ENCODE data around the gene HDAC9.

Gene HDAC9

DNA sequence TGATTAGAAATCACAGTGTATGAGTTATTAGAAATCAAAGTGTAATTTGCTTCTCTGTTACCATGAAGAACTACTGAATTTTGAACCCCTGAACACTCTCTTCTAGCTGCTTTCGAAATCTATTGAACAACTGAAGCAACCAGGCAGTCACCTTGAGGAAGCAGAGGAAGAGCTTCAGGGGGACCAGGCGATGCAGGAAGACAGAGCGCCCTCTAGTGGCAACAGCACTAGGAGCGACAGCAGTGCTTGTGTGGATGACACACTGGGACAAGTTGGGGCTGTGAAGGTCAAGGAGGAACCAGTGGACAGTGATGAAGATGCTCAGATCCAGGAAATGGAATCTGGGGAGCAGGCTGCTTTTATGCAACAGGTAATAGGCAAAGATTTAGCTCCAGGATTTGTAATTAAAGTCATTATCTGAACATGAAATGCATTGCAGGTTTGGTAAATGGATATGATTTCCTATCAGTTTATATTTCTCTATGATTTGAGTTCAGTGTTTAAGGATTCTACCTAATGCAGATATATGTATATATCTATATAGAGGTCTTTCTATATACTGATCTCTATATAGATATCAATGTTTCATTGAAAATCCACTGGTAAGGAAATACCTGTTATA, 170.7 kb downstream of the HDAC9 start:
- DNase-seq (ENCODE audit: low read depth): no peak

DNA sequence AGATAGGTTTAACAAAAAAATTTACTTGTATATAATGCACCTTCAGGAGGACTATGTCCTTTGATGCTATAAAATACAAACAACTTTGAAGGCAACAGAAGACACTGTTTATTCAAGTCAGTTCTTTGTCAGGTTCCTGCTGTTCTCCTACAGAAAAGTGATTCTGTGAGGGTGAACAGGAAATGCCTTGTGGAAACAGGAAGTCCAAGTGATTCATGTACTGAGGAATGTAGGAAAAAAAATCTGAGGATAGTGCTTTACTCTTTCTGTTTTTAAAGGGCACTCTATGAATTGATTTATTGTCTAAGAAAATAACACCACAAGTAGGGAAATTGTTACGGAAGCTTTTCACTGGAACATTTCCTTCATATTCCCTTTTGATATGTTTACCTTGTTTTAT, 171.9 kb downstream of the HDAC9 start:
- DNase-seq (ENCODE audit: low read depth): peak; percentile 29

DNA sequence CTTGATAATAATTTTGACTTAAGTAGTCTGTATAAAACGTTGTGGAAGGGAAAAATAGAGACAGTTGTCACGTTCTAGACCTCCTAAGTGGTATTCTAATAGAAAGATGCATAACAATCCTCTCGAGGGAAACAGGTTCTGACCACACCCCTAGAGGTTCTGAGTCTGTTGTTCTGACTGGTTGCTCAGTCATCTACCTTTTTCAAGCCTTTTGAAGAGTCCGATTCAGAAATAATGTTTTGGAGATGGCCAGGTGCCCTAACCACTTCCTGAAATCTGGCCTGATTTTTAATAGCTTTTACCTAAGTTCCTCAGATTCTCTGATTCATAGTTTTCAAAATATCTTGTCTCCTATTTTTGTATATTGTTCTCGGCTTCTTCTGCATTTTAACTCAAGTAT, 175.6 kb downstream of the HDAC9 start:
- no peak for DNase-seq (ENCODE audit: low read depth)

DNA sequence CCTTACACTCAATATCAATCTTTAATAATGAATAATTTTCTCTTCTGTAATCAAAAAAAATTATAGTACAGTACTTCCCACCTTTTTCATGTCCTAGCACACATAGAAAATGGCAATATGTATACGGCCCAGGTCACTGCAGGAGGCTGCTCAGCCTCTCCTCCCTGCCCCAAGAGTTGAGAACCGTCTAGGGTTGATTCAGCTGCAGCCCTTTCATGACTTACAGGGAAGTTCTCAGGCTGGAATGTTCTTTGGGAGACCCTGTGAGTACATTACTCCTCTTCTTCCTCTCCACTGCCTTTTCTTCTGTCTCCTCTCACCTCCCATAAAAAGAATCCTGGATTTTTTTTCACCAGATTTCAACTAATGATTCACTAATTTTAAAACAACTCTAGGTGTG, 180.0 kb downstream of the HDAC9 start:
- DNase-seq (ENCODE audit: low read depth): no peak

DNA sequence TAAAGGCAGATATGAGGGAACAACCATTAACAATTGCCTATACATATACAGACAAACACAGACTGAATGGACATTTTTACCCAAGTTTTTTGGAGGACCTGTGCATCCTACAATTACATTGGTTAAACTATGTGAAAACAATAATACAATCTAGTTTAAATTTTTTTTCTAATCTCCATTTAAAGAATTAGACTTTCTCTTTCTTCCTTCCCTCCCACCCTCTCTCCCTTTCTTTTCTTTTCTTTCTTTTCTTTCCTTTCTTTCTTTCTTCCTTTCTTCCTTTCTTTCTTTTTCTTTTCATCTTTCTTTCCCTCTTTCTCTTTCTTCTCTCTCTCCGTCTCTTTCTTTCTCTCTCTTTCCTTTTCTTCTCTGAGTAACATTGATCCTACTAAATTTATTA, 183.7 kb downstream of the HDAC9 start:
- no peak for DNase-seq (ENCODE audit: low read depth)

DNA sequence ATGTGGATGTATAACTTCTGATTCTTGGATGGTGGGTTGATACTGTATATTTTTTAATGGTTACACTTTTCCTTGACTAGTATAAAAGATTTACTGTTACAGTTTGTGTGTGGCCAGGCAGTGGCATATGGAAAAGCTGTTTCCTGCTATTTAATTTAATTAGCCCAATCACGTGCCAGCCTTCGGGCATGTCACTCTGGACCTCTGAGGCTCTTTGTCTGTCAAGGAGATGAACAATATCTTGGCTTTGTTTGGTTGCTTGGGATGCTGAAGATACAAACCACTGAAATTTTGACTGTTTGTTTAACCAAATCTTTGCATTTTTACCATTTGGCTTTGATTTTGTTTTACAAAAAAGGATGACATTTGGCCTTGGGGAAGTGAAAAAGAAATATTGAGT, 185.0 kb downstream of the HDAC9 start:
- no peak for DNase-seq (ENCODE audit: low read depth)

DNA sequence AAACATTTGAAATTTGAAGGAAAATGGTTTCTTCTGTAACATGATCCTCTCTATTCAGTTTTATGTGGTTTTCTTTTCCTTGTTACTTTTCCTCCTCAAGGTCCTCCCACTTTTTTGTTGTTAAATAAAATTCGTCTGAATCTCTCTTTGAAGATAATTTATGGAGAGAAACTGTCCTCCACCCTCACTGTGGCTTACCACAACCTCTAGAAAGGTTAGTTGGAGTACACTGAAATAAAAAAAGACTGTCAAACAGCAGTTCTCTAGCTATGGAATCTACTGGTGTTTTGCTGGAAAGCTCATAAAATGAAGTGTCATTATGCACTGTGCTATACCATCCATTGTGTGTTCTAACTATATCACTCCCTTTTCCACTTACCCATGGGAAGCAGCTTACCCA, 189.4 kb downstream of the HDAC9 start:
- DNase-seq (ENCODE audit: low read depth): no peak

DNA sequence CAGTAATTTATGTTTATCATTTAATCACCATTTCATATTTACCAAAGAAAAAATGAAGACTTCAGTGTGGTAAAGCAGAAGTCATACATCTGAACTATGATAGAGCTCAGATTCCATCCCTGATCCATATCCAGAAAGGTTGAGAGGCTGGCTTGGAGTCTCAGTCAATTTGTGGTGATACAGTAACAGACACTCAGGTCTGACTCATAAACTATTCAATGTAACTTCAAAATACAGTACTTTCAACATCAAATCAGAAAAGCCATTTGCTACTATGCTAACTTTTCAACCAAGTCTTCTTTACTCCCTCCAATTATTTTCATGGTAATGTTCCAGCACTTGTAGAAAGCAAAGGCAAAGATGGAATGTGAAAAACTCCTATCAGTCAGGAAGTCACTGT, 190.4 kb downstream of the HDAC9 start:
- no peak for DNase-seq (ENCODE audit: low read depth)

DNA sequence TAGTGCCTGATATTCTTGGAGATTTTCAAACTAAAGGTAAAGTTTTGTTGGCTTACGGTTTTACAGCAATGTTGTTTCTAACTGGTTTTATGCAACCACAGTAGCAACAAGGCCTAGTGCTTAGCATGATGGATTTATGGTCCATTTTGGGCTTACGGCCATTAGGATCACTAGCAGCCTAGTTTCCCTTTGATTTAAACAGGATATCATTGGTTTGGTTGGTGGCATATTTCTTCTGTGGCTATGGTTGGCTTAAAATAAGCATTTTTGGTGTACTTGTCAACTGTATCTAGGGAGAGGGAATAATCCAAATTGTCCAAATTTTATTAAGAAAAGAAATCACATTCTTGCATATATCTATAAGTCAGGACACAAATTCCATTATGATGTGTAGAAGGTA, 194.0 kb downstream of the HDAC9 start:
- peak; percentile 68 for DNase-seq (ENCODE audit: low read depth)

DNA sequence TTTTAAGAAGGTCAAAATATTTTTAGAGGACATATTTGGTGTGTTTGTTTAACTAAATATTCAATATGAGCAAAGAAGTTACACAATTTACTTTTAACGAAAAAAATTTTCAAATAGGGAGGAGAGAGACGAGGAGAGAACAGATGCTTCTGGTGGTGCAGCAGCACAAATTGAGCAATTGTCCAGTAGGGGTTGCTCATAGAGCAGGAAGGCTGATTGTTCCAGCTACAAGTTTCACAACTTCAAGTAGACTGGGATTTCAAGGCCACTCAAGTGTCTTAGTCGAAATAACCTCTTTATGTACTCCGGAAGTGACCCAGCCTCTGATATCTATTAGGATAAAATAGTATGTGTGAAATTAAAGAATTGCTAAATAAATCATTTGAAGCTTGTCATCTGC, 197.9 kb downstream of the HDAC9 start:
- peak; percentile 72 for DNase-seq (ENCODE audit: low read depth)

DNA sequence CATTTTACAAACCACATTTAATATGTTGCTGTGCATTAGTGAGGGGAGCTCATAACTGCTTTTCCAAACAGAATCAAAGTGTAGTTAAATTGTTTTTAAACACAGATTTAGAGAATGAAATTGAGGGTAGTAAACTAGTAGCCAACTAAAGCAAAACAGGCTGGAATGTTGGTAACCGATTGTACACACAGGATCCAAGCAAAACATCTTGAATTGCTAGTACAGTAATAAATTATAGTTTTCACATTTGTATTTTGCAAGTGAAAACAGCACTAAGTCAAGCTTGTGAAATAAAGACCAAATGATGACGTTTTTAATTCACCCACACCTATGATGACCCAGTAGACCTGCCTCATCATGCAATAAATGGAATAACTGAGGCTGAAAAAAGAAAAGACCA, 198.3 kb downstream of the HDAC9 start:
- DNase-seq (ENCODE audit: low read depth): peak; percentile 21

DNA sequence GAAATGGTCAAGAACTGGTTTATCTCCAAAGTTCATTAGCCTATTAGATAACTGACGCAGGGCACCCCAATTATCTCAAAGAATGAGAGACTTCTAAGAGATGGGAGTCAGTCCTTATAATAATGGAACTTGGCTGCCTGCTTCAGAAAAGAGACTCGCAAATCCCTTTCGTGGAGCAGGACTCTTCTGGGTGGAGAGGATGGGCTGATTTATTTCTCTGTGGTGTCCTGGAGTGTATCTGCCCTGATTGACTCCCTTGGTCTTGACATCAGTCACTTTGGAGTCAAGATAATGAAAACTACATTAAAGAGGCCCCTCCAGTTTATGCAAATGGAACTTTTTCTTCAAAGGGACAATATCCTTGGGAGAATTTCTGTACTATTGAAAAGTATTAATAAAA, 198.9 kb downstream of the HDAC9 start:
- DNase-seq (ENCODE audit: low read depth): no peak

DNA sequence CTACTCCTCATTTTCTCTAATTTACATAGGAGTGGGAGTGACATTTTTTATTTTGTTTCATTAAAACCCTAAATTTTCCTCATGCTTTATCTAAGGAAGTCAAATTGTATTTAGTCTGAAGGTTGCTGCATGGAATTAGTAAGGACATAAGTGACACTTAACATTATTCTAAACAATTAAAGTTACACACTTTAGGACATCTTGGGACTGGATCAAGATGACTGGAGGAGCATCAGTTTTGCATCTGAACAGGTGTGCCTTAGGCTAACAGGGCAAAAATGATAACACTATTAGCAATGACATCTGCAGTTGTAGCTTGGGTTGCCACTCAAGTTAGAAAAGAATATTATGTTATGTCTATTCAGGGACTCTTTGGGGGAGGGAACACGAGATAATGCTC, 199.4 kb downstream of the HDAC9 start:
- DNase-seq (ENCODE audit: low read depth): no peak

DNA sequence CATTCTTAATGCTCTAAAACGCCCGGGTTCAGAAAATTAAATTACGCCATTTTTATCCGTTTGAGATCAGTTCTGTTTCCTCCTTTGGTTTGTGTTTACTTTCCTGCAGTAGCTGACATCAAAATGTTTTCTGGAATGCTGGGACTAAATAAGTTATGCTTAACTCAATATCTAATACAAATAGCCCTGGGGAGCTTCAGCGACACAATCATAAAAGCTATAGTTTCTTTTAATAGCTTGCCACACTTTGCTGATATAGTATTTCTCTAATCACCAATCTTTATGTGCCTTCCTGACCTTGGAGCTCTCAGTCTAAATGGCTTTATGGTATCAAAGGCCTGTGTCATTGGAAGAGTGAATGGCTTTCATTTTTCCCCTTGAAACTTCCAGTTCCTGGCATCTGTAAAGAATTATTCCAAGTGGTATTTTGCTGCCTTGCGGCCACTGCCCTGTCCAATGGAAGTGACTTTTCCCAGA, 202.7 kb downstream of the HDAC9 start:
- DNase-seq (ENCODE audit: low read depth): no peak

DNA sequence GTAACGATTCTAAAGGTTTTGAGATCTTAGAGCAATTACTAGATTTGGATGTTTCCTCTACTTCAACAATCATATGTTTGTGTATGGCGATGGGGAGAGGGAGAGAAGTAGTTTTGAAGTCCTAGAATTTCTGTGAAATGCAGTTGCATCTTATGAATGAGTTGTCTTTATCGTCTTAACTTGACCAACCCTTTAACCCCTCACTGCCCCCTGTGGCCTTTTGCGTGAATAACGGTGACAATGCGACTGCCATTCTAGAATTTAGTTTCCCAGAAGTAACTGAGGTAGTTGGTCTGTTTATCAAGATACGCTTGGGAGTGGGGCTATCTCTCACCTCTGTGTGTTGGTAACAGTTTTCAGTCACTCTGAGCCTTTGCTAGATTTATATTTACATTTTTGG, 204.6 kb downstream of the HDAC9 start:
- DNase-seq (ENCODE audit: low read depth): no peak

DNA sequence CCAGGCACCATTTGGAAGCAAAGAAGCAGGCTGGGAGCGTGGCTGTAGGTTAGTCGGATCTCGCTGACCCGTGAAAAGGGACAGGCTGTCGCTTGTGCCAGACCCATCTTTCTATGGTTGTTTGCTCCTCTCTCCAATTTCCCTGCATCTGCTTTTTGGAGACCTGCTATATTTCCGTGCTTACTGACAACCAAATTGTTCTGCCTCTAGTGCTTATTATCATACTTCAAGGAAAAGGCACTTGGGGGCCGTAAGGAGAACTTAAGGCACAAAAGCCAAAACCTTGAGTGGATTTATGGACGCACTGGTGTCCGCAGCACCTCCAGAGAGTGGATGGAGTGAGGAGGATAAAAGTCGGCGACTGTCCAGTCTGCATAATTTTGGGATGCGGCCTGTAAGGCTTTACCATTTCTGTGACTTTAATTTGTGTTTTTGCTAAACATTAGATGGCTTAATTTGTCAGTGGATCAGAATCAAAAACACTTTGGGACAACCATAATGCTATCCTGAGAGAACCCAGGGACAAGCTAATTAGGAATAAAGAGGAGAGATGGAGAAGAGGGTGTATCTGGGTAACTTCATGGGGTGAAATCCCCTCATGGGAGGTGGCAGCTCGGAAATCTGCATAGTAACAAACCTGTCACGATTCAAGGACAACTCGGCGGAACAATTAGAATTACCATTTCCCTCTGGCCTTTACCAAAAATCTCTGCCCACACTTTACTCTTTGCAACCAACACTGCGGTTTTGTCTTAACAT, 206.7 kb downstream of the HDAC9 start:
- no peak for DNase-seq (ENCODE audit: low read depth)

DNA sequence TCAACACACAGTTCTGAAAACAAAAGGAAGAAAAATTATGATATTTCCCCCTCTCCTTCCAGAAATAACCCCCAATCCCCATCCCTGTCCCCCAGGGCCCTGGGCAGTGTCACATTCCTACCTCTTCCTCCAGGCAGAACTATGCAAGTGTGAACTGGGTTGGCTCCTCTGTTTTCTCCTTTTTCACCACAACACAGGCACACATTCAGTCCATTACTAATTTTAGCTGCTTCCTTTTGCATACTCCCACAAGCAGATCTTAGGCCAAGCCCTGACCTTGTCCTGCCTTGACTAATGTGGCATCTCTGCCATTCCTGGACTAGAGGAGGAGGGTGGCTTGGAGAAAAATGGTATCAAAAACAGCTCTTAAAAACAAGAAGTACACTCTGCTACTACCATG, 208.1 kb downstream of the HDAC9 start:
- no peak for DNase-seq (ENCODE audit: low read depth)

DNA sequence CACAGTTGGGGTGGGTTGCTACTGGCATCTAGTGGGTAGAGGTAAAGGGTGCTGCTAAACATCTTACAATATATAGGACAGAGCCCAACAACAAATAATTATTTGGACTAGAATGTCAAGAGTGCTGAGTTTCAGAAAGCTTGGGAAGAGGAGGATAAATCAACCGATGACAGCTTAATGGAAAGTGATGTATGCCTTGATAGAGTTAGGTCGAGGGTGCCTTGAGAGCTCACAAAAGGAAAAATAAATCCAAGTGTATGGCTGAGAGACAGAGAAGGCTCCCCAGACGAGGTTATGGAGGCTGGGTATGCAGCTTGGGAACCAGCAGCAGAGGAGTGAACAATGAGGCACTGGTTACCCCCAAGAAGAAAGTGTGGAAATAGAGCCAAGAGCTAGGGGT, 211.1 kb downstream of the HDAC9 start:
- no peak for DNase-seq (ENCODE audit: low read depth)

DNA sequence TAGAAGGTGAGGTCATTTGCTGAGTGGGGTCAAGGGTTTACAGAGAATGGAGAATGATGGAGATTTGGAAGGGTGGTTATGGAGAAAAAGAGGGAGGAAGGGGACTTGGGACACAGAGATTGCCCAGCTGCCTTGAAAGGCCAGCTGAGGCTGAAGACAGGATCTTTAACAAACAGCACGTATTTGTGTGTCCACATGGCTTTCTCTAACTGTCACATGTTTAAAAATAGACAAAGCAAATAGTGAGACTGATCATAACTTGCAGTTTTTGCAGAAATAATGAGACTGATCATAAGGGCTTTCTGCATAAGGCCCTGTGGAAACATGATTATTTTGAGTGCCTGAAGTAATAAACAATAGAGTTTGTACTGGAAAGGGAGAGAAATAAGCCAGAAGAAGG, 212.7 kb downstream of the HDAC9 start:
- no peak for DNase-seq (ENCODE audit: low read depth)

DNA sequence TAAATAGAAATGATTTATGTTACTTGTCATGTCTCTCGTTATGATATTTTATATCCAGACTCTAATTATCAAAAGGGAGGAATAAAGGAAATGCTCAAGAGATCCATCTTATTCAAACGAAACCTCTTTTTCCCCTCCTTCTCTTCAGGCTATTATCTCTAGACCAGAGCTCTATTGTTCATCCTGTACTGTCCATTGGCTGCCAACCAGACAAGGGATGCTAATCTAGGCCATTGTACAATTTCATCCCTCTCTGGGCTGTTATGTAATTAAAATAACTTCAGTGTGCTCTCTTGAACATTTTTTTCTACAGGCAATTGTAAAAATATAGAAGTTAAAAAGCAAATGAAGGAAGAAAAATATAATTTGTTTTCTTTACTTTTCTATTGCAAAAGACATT, 220.4 kb downstream of the HDAC9 start:
- no peak for DNase-seq (ENCODE audit: low read depth)

DNA sequence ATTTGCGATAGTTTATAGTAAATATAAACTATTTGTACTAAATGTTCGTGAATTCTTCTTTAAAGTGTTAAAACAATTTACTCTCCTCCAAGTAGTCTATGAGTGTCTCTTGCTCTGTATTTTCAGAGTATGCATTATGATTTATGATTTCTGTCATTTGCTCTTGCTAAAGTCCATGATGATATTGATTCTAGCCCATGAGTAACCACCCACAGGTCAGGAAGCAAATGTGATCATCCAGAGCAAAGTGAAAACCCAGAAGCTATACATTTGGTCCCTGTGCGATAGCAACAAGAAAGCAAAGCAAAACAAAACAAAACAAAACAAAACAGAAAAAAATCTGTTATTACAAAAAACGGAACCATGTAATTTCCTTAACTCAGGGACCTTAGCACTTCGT, 225.9 kb downstream of the HDAC9 start:
- DNase-seq (ENCODE audit: low read depth): no peak

DNA sequence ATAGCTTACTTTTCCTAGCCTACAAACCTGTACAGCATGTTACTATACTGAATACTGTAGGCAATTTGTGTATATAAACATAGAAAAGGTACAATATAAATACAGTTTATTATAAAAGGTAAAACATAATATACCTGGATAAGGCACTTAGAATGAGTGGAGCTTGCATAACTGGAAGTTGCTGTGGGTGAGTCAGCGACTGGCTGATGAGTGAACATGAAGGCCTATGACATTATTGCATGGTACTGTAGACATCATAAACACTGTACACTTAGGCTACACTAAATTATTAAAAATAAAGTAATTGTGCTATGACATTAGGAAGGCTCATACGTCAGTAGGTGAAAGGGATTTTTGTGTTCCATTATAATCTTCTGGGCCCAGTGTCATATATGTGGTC, 228.8 kb downstream of the HDAC9 start:
- DNase-seq (ENCODE audit: low read depth): no peak

DNA sequence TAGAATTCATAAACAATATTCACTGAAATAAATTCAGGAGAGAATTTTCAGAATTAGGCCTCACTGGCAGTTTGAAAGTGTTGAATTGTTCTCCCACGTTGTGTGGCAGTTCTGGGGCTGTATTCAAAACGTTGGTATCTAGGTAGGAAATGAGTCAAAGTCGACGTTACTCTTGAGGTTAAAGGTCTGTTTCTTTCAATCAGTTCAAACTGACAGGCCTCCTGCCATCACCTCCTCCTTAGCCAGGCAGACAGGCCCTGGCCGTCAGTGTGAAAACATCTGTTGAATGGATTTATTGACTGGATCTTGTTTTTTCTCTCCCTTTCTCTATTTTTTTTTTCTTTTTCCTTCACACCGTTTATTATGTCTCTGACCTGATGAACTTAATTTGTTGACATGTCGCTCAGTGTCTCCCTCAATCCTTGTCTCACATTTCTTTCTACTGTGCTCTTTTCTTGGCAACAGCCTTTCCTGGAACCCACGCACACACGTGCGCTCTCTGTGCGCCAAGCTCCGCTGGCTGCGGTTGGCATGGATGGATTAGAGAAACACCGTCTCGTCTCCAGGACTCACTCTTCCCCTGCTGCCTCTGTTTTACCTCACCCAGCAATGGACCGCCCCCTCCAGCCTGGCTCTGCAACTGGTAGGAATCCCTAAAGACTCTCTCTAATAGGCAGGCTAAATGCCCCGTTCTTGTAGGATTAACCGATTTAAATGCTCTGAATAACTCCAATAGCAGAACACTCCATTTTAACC, 231.7 kb downstream of the HDAC9 start:
- DNase-seq (ENCODE audit: low read depth): no peak

Data from GM04503 (cell line).